HepG2 (cell line): ENCODE results near the gene PTPN22. TPM values are rescaled to one million over a fixed set of nuclear protein-coding genes. Genes with fewer than 3 reads are reported as not detected.

Source experiments
- ATAC-seq: fragments of 200-7000 bp; cut with Tn5 transposase; 3 replicates; pipeline ENCODE4 v1.9.1; 2020; ENCODE audit warnings: mild to moderate bottlenecking, moderate library complexity
- BruUV-seq: library from RNA; stranded (reverse); fragments of 400-500 nt; replicated peaks from 2 replicates; lab custom pipeline; 2021; lab: Mats Ljungman, UMichigan
- CTCF ChIA-PET: fragments of 300-600 bp; formaldehyde crosslinking; extraction: SDS; loops from one replicate; lab custom pipeline; 2021; ENCODE audit warnings: low total read pairs, inconsistent platforms, low intra/inter-chr PET ratio; lab: Yijun Ruan, JAX
- POLR2A ChIA-PET: fragments of 350-600 bp; sonication (Branson Sonifier 250); formaldehyde crosslinking; loops from one replicate; lab custom pipeline; 2020; ENCODE audit warnings: antibody characterized with exemption, inconsistent platforms; lab: Yijun Ruan, JAX
- DNase-seq: peaks from one replicate; pipeline ENCODE4 v3.0.0-alpha.2; 2015; ENCODE audit warnings: low spot score
- FAIRE-seq: peaks from 3 replicates; lab custom pipeline; 2011; peaks lifted over from hg19 to GRCh38; lab: Jason Lieb, UNC
- H2AFZ ChIP-seq: one replicate; pipeline ENCODE4 v1.6.1; 2011; ENCODE audit warnings: low read length, inconsistent platforms
- H3K27ac ChIP-seq: fragments of 300-600 bp; 3 replicates; pipeline ENCODE4 v1.8.0; 2011; ENCODE audit warnings: mixed run types, mild to moderate bottlenecking, mixed read lengths, low read length, inconsistent platforms; ENCODE audit not compliant: insufficient read depth; ENCODE audit errors: extremely low read length
- H3K27me3 ChIP-seq, 2 experiments: fragments of 200-600 bp in 1 of 2; 2 replicates in 1 of 2; 3 replicates in 1 of 2; pipeline versions ENCODE4 v1.6.0 to v1.8.0; 2011; ENCODE audit warnings: low read length in 2 of 2, mild to moderate bottlenecking in 2 of 2, moderate library complexity in 2 of 2, inconsistent platforms in 1 of 2; ENCODE audit not compliant: insufficient read depth in 2 of 2, control insufficient read depth in 1 of 2
- H3K36me3 ChIP-seq, 2 experiments: fragments of 200-600 bp in 1 of 2; replicated peaks in 1 of 2; 2 replicates in 1 of 2; 3 replicates in 1 of 2; pipeline versions ENCODE4 v1.5.1 to v1.8.0; 2011; ENCODE audit warnings: low read length in 2 of 2, inconsistent platforms in 1 of 2; ENCODE audit not compliant: insufficient read depth in 2 of 2, control insufficient read depth in 1 of 2
- H3K4me1 ChIP-seq: 2 replicates; pipeline ENCODE4 v1.5.1; 2012; ENCODE audit warnings: low read length, inconsistent platforms; ENCODE audit not compliant: insufficient read depth
- H3K4me2 ChIP-seq: 2 replicates; pipeline ENCODE4 v1.6.0; 2011; ENCODE audit warnings: low read depth, low read length, inconsistent platforms
- H3K4me3 ChIP-seq, 3 experiments: fragments of 200-600 bp in 1 of 3; sonication (generic), shearing (Covaris generic) in 1 of 3; replicated peaks in 1 of 3; 2 replicates each; pipeline ENCODE4 v1.5.1; 2011 to 2016; ENCODE audit warnings: low read length in 3 of 3, inconsistent platforms in 2 of 3, low read depth in 2 of 3, mild to moderate bottlenecking in 2 of 3, control low read depth in 1 of 3, mixed read lengths in 1 of 3; ENCODE audit not compliant: insufficient read depth in 1 of 3
- H3K79me2 ChIP-seq: one replicate; pipeline ENCODE4 v1.6.1; 2011; ENCODE audit warnings: low read length, inconsistent platforms; ENCODE audit not compliant: insufficient read depth
- H3K9ac ChIP-seq: 2 replicates; pipeline ENCODE4 v1.6.0; 2011; ENCODE audit warnings: mild to moderate bottlenecking, low read depth, low read length, inconsistent platforms; ENCODE audit not compliant: insufficient read depth
- H3K9me3 ChIP-seq: 2 replicates; pipeline ENCODE4 v1.5.1; 2012; ENCODE audit warnings: mild to moderate bottlenecking, low read length
- H4K20me1 ChIP-seq: 2 replicates; pipeline ENCODE4 v1.6.0; 2011; ENCODE audit warnings: inconsistent platforms, mild to moderate bottlenecking, low read length, moderate library complexity; ENCODE audit not compliant: insufficient read depth
- HINFP ChIP-seq: sonication (generic); formaldehyde crosslinking; IDR thresholded peaks from 2 replicates; pipeline ENCODE4 v1.4.0; 2020; ENCODE audit warnings: low read depth, mild to moderate bottlenecking, missing genetic modification reagents
- MAF1 ChIP-seq: sonication (generic); formaldehyde crosslinking; IDR thresholded peaks from 2 replicates; pipeline ENCODE4 v1.5.0; 2020; ENCODE audit warnings: missing genetic modification reagents, borderline replicate concordance
- MIER2 ChIP-seq: IDR thresholded peaks from 2 replicates; pipeline ENCODE4 v1.6.1; 2016; ENCODE audit warnings: missing biosample characterization, missing genetic modification reagents
- NONO ChIP-seq, 2 experiments: fragments of 450-650 bp in 1 of 2; sonication (generic) in 1 of 2; formaldehyde crosslinking in 1 of 2; IDR thresholded peaks in 1 of 2; conservative IDR thresholded peaks in 1 of 2; 2 replicates each; pipeline versions ENCODE4 v1.6.1 to v1.8.0; 2017 to 2022; ENCODE audit warnings: mild to moderate bottlenecking in 1 of 2, missing genetic modification reagents in 1 of 2, moderate library complexity in 1 of 2
- ZBTB7A ChIP-seq: sonication (generic); formaldehyde crosslinking; IDR thresholded peaks from 2 replicates; pipeline ENCODE4 v1.8.0; 2022; ENCODE audit warnings: mild to moderate bottlenecking, missing genetic modification reagents
- ZNF143 ChIP-seq: sonication (generic); formaldehyde crosslinking; IDR thresholded peaks from 2 replicates; pipeline ENCODE4 v1.4.0; 2020; ENCODE audit warnings: missing genetic modification reagents
- ZNF549 ChIP-seq: sonication (generic); formaldehyde crosslinking; IDR thresholded peaks from 2 replicates; pipeline ENCODE4 v1.5.0; 2020; ENCODE audit warnings: missing genetic modification reagents
- ZNF564 ChIP-seq: sonication (generic); formaldehyde crosslinking; IDR thresholded peaks from 2 replicates; pipeline ENCODE4 v1.8.1; 2023; ENCODE audit warnings: mild to moderate bottlenecking, missing genetic modification reagents
- ZNF761 ChIP-seq: sonication (generic); formaldehyde crosslinking; conservative IDR thresholded peaks from 2 replicates; pipeline ENCODE4 v1.4.0; 2020; ENCODE audit warnings: mild to moderate bottlenecking, missing genetic modification reagents
- ZXDC ChIP-seq: sonication (generic); formaldehyde crosslinking; IDR thresholded peaks from 2 replicates; pipeline ENCODE4 v1.5.0; 2020; ENCODE audit warnings: mild to moderate bottlenecking, missing genetic modification reagents
- WGBS: methylation state at CpG from one replicate; pipeline ENCODE4 v1.1.6; 2017; ENCODE audit warnings: low lambda C conversion rate; 5-methylcytosine and 5-hydroxymethylcytosine counted together
- in situ Hi-C: cut with HindIII; loops from 2 replicates; pipeline ENCODE4 v1.10.0; 2017; ENCODE audit warnings: low pct_unique_long_range_greater_than_20kb; ENCODE audit not compliant: extremely low pct_ligation_motif_present
- intact Hi-C: fragments of 100-400 bp; cut with micrococcal nuclease; formaldehyde crosslinking; loops from one replicate; pipeline ENCODE4 v1.10.0; 2022; ENCODE audit not compliant: unreplicated experiment
- polyA plus RNA-seq, 8 experiments: library from polyadenylated mRNA; depleted of rRNA in 3 of 8; stranded (reverse) in 7 of 8; unstranded in 1 of 8; fragments of >200 nt; fragmentation: Illumina TruSeq in 4 of 8; extraction: Trizol in 4 of 8; gene quantifications; 2 replicates each; pipeline versions ENCODE4 v1.2.1 to v1.2.3, GENCODE V29; 2011 to 2016; ENCODE audit warnings: low read depth in 4 of 8, missing spikeins in 1 of 8, mixed read lengths in 1 of 8; ENCODE audit not compliant: insufficient read depth in 1 of 8
- total RNA-seq, 5 experiments: library from RNA; depleted of rRNA; stranded (reverse); fragments of >200 nt; fragmentation: Illumina TruSeq; extraction: Trizol; gene quantifications; 2 replicates each; pipeline ENCODE4 v1.2.3, GENCODE V29; 2016; ENCODE audit warnings: low read depth in 1 of 5

The PTPN22 gene
- total and polyA plus RNA-seq, 2 of the 13 experiments (the other 11 are each of a cell fraction or from before 2014, with no cell fraction given): not detected

DNA sequence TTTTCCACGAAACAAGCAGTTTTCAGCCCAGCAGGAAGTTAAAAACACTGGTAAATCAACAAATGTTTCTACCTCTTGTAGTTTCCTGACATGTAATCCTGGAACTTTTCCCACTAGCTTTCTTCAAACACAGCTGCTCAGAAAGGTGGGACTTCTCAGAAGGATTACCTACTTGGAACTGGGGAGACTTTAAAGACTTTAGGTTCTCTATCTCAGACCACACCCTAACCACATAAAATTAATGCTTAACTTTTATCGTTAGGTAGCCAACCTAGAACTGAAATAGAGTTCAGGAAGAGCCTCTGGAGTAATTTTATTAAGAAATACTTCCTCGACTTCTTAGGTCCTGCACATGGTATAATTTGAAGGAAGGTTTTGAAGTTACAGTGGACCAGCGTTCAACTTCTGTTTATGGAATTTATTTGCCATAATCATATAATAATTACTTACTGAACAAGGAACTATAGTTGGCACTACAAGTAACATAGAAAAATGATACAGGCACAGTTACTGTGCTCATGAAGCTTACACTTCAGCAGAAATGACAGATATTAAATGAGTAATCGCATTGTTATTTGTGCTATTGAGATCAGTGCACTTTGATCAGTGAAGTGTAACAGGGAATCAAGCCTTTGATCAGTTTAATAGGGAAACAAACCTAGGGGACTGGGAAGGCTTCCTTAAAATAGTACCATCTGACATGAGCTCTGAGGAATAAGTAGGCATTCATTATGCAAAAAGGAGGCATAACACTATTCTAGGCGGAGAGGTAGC is 16.1 kb upstream of the PTPN22 start, which contains the start of gene BCL2L15:
Gene BCL2L15 (minus strand): TSS at position 180 of the 774 bp plus-strand sequence. CDS start 206 bp downstream, outside the sequence.
- DNase-seq (no peak), ATAC-seq (no peak), FAIRE-seq (no peak)
- H4K20me1 ChIP-seq: no peaks in the 10 kb centered on the region
- no peaks in the 10 kb centered on the region for H3K4me1 ChIP-seq
- TF ChIP-seq ZNF761 (CRISPR knock-in tag) (no peak), NONO (IDR thresholded peaks at IDR 0.05) (no peak), NONO (CRISPR knock-in tag; conservative IDR thresholded peaks at IDR 0.05) (no peak), ZNF143 (CRISPR knock-in tag) (no peak), ZBTB7A (CRISPR knock-in tag) (no peak)
- H3K27ac ChIP-seq: no peak within 1 kb of the TSS
- ChIA-PET POLR2A (no interaction called here), CTCF (no interaction called here)
- H3K9me3 ChIP-seq: no peaks in the 10 kb centered on the region
- H3K79me2 ChIP-seq: no peaks in the 10 kb centered on the region
- in situ Hi-C loops: no loop called here
- no peak within 1 kb of the TSS for H3K4me3 ChIP-seq
- no peak within 1 kb of the TSS for H2AFZ ChIP-seq
- H3K27me3 ChIP-seq: no peaks in the 10 kb centered on the region
- 69% methylated on average over 6 of the region's 6 CpGs for WGBS
- H3K4me2 ChIP-seq: no peak within 1 kb of the TSS
- intact Hi-C loops: no loop called here
- BruUV-seq: no TSS peak
- no peak within 1 kb of the TSS for H3K9ac ChIP-seq
- H3K36me3 ChIP-seq: no peaks in the 10 kb centered on the region

DNA sequence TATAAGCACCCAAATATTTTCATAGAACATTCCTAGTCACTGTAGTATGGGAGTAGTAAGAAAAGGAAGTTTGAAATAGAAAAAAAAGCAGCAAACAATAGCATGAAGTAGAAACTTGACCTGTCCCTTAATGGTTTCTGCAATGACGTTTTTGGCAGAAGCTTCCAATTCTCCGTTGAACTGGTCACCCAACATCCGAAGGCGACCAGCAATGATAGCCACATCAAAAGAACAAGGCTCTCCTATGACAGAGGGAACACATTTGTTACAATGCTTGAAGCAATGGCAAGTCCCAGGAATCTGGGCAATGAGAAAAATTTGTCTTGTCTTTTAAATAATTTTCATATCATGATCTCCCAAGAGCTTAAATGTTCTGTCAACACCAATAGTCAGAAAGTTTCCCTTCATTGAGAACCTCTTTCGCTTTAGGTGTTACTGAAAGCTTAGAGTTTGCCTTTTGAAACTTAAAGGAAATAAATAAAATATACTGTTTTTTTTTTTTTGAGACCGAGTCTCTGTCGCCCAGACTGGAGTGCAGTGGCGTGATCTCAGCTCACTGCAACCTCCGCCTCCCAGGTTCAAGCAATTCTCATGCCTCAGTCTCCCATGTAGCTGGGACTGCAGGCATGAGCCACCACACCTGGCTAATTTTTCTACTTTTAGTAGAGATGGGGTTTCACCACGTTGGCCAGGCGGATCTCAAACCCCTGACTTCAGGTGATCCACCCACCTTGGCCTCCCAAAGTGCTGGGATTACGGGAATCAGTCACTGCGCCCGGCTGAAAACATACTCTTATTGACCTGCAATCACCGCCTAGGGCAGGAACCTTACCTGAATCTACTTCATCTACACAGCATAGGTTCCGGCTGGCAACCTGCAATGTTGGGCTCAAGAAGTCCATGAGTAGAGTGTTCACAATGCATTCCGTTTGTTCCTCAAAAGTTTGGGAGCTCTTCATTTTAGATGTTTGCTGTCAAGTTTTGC is 15.2 kb upstream of the PTPN22 start:
- in situ Hi-C loops: no loop called here
- POLR2A ChIA-PET: no interaction called here
- Histone ChIP-seq H3K4me1 (no peaks in the 10 kb centered on the region), H3K36me3 (no peaks in the 10 kb centered on the region), H3K4me3 (no peak overlapping the region), H2AFZ (no peak overlapping the region), H3K27ac (no peak overlapping the region), H3K27me3 (no peaks in the 10 kb centered on the region), H3K4me2 (no peak overlapping the region), H3K79me2 (no peaks in the 10 kb centered on the region), H3K9ac (no peak overlapping the region), H3K9me3 (no peaks in the 10 kb centered on the region), H4K20me1 (no peaks in the 10 kb centered on the region)
- no TSS peak for BruUV-seq
- 81% methylated on average over 17 of the region's 17 CpGs for WGBS
- ATAC-seq (no peak), FAIRE-seq (no peak), DNase-seq (no peak)
- CTCF ChIA-PET: no interaction called here
- intact Hi-C loops: no loop called here
- no peak for TF ChIP-seq MIER2 (CRISPR knock-in tag)
- no peak for TF ChIP-seq ZNF564 (CRISPR knock-in tag)
- TF ChIP-seq ZXDC: no peak
- no peak for TF ChIP-seq MAF1 (CRISPR knock-in tag)
- no peak for TF ChIP-seq HINFP (CRISPR knock-in tag)
- TF ChIP-seq ZNF549: no peak
